OCI-LY7 (cell line): ENCODE measurements around the gene CENPVL3.

Experiments
- CTCF ChIP-seq: fragments of 200-600 bp; sonication (generic); conservative IDR thresholded peaks from 2 replicates; pipeline ENCODE4 v1.5.1; 2014; ENCODE audit warnings: mild to moderate bottlenecking, antibody characterized with exemption, low read length, moderate library complexity, mixed read lengths
- EZH2phosphoT487 ChIP-seq: fragments of 200-600 bp; sonication (generic); IDR thresholded peaks from 2 replicates; pipeline ENCODE4 v1.6.1; 2018; ENCODE audit warnings: low read depth, borderline replicate concordance, mild to moderate bottlenecking, mixed run types, antibody characterized with exemption, low read length, moderate library complexity, mixed read lengths

- TF ChIP-seq CTCF, result no peak
- TF ChIP-seq EZH2phosphoT487, result no peak
These were observed 50.1 kb downstream of the CENPVL3 start for GRCh38 chrX:51568586-51568985.
